Activated CD4-positive, alpha-beta T cell treated with anti-CD3 and anti-CD28 coated beads, Interleukin-2, amount 50 U/mL, for 16 hours (primary cell): ENCODE measurements around the gene TUBAL3.

Experiments
- DNase-seq: peaks from one replicate; pipeline ENCODE4 v3.0.0-alpha.2; 2020

TUBAL3 gene

GRCh38 chr10:5404208-5405041 is at the start of gene TUBAL3:
TSS of gene TUBAL3 (minus strand) at chr10:5404828. CDS start at chr10:5404792, 36 bp downstream.
- DNase-seq, result no peak

GRCh38 chr10:5453749-5454489 is 49.3 kb upstream of the TUBAL3 start:
- no peak for DNase-seq

GRCh38 chr10:5450605-5451384 is 46.2 kb upstream of the TUBAL3 start:
- no peak for DNase-seq

- DNase-seq, result no peak
These were observed 45.2 kb upstream of the TUBAL3 start for GRCh38 chr10:5449823-5450222.

- no peak for DNase-seq
These were observed 44.6 kb upstream of the TUBAL3 start for GRCh38 chr10:5449227-5449626.

- no peak for DNase-seq
These were observed 43.8 kb upstream of the TUBAL3 start for GRCh38 chr10:5448333-5449001.

- peak; percentile 91 for DNase-seq
These were observed 43.0 kb upstream of the TUBAL3 start for GRCh38 chr10:5447611-5448071.

- DNase-seq, result no peak
These were observed 42.4 kb upstream of the TUBAL3 start for GRCh38 chr10:5447056-5447455.

GRCh38 chr10:5446390-5446926 is 41.8 kb upstream of the TUBAL3 start:
- peak; percentile 84 for DNase-seq

GRCh38 chr10:5445006-5445405 is 40.4 kb upstream of the TUBAL3 start:
- no peak for DNase-seq

GRCh38 chr10:5443429-5443828 is 38.8 kb upstream of the TUBAL3 start:
- DNase-seq, result peak; percentile 87

- DNase-seq, result no peak
These were observed 38.4 kb upstream of the TUBAL3 start for GRCh38 chr10:5442990-5443370.

GRCh38 chr10:5442065-5442989 is 37.7 kb upstream of the TUBAL3 start:
- DNase-seq, result peak; percentile 71

- DNase-seq, result no peak
These were observed 36.5 kb upstream of the TUBAL3 start for GRCh38 chr10:5441106-5441505.

- no peak for DNase-seq
These were observed 35.6 kb upstream of the TUBAL3 start for GRCh38 chr10:5440206-5440605.

- DNase-seq, result no peak
These were observed 30.7 kb upstream of the TUBAL3 start for GRCh38 chr10:5435328-5435727.

GRCh38 chr10:5434017-5434753 is 29.6 kb upstream of the TUBAL3 start:
- DNase-seq, result peak; percentile 48

- DNase-seq, result no peak
These were observed 28.6 kb upstream of the TUBAL3 start for GRCh38 chr10:5433182-5433581.

- no peak for DNase-seq
These were observed 23.5 kb upstream of the TUBAL3 start for GRCh38 chr10:5428133-5428532.

GRCh38 chr10:5424751-5425150 is 20.1 kb upstream of the TUBAL3 start:
- no peak for DNase-seq

- DNase-seq, result no peak
These were observed 19.1 kb upstream of the TUBAL3 start for GRCh38 chr10:5423771-5424170.
